Measurements from ENCODE around the gene DENND1A.
"Not testable (repeated sequence)": the region's sequence is repeated elsewhere in the genome, so short reads cannot be mapped to it uniquely, and the experiment has no call there.

The DENND1A gene

DNA sequence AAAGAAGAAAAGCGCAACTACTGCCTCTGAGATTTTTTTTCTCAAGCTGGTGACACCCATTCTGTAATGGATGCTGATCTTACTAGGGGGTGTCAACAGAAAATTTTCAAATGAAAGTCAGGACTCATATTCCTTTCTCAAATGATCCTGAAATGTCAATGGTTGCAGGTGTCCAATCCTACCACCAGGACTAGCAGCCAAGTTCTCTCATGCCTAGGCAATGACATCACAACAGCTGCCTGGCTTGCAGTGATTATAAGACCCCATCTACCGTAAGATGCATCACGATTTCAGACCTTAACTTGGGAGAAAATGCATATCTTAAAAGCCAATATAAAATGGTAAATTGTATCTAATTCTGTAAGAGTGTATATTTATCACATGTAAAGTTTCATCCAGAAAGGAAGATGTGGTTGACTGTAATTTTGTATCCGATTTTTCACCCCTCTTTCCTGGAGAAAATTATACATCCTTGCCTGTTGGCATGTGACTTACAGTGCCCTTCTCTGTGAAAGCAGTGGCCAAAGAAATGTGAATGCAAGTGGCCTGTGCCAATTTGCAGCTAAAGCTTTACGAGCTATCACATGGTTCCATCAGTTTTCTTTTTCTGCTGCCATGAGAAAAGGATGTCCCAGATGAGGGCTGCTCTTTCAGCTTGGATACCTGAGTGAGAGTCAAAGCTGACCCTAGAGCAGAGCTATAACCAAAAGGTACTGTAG, 104.4 kb downstream of the DENND1A start:
- TF ChIP-seq, protein P1, sequence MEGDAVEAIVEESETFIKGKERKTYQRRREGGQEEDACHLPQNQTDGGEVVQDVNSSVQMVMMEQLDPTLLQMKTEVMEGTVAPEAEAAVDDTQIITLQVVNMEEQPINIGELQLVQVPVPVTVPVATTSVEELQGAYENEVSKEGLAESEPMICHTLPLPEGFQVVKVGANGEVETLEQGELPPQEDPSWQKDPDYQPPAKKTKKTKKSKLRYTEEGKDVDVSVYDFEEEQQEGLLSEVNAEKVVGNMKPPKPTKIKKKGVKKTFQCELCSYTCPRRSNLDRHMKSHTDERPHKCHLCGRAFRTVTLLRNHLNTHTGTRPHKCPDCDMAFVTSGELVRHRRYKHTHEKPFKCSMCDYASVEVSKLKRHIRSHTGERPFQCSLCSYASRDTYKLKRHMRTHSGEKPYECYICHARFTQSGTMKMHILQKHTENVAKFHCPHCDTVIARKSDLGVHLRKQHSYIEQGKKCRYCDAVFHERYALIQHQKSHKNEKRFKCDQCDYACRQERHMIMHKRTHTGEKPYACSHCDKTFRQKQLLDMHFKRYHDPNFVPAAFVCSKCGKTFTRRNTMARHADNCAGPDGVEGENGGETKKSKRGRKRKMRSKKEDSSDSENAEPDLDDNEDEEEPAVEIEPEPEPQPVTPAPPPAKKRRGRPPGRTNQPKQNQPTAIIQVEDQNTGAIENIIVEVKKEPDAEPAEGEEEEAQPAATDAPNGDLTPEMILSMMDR (IDR thresholded peaks at IDR 0.05; ENCODE audit: low read depth, low read length): no peak; the same call in 1 of the 2 replicates

GRCh38 chr9:123823194-123823947, 106.6 kb downstream of the DENND1A start:
- no peak for DNase-seq (ENCODE audit: extremely low read depth, low read depth)
- TF ChIP-seq, protein P1 (IDR thresholded peaks at IDR 0.05; ENCODE audit: low read depth, low read length): no peak

More for the DNA sequence above, 104.4 kb downstream of the DENND1A start:
- DNase-seq (ENCODE audit: extremely low read depth, low read depth): no peak

DNA sequence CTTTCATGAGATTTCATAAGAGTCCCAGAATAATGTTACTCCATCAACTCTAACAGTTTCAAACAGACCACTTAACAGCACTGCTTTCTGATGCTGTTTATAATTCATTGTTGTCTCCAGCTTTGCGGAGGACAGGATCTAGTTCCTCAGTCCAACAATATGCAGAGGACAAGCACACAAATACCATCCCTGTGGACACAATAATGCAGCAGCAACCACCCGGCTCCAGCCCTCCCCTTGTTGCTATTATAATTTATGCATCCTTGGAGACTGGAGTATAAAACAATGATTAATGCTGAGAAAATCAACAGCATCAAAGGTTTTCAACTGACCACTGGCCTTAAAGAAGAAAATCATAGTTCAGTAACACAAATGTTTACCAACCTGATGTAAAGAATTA, 108.3 kb downstream of the DENND1A start:
- TF ChIP-seq, protein P1 (IDR thresholded peaks at IDR 0.05; ENCODE audit: low read depth, low read length): no peak
- no peak for DNase-seq (ENCODE audit: extremely low read depth, low read depth)

DNA sequence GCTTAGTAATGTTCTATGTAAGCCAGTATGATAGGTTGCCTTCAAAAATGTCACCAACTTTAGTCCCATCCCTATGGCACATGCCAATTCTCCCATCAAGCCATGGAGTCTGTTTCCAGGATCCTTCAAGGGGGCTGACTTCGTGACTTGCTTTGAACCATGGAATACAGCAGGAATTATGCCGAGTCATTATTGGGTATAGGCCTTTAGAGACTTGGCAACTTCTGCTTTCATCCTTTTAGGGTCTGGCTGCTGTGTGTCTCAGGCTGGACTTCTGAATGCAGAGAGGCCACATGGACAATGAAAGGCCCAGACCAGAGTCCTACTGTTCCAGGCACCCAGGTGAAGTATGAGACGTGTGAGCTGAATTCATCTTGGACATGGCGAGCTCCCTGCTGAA, 109.8 kb downstream of the DENND1A start:
- TF ChIP-seq, protein P1 (IDR thresholded peaks at IDR 0.05; ENCODE audit: low read depth, low read length): no peak
- no peak for DNase-seq (ENCODE audit: extremely low read depth, low read depth)

GRCh38 chr9:123816817-123817472, 113.0 kb downstream of the DENND1A start:
- DNase-seq (ENCODE audit: extremely low read depth, low read depth): no peak
- TF ChIP-seq, protein P1 (IDR thresholded peaks at IDR 0.05; ENCODE audit: low read depth, low read length): no peak

- not testable (repeated sequence) for DNase-seq (ENCODE audit: extremely low read depth, low read depth)
Observed at GRCh38 chr9:123815856-123816255, 114.1 kb downstream of the DENND1A start.

DNA sequence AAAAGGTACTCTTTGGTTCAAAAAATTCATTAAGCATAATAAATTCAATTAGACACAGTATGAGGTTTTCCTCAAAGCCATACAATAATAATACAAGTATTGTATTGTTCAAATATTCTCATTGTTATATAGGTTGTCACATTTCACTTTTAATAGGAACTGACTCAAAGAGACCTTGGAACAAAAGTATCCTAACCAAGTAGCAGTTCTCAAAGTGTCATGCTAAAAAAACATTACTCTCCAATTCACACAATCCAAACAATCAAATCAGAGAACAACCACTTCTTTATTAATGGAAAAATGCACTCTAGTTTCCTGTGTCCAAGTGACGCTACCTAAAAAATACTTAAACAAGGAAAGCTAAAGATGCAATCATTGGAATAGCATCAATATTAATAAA, 115.4 kb downstream of the DENND1A start:
- TF ChIP-seq, protein P1 (IDR thresholded peaks at IDR 0.05; ENCODE audit: low read depth, low read length): no peak
- no peak for DNase-seq (ENCODE audit: extremely low read depth, low read depth)
